ENCODE measurements around the gene KIN.
"Not testable (repeated sequence)": the region's sequence is repeated elsewhere in the genome, so short reads cannot be mapped to it uniquely, and the experiment has no call there.

The KIN gene

GRCh38 chr10:7794251-7795026 is 6.6 kb upstream of the KIN start:
- no peak for DNase-seq (ENCODE audit: low spot score)

- peak; percentile 35 for DNase-seq (ENCODE audit: low spot score)
Observed at GRCh38 chr10:7792541-7792940, 4.7 kb upstream of the KIN start.

GRCh38 chr10:7789390-7789789 is 1.6 kb upstream of the KIN start:
- no peak for DNase-seq (ENCODE audit: low spot score)

GRCh38 chr10:7788639-7789286 is 970 bp upstream of the KIN start:
- DNase-seq (ENCODE audit: low spot score), result peak; percentile 7

- DNase-seq (ENCODE audit: low spot score), result no peak
Observed at GRCh38 chr10:7787150-7787856, 490 bp downstream of the KIN start.

- no peak for DNase-seq (ENCODE audit: low spot score)
Observed at GRCh38 chr10:7786430-7786829, 1.4 kb downstream of the KIN start.

DNA sequence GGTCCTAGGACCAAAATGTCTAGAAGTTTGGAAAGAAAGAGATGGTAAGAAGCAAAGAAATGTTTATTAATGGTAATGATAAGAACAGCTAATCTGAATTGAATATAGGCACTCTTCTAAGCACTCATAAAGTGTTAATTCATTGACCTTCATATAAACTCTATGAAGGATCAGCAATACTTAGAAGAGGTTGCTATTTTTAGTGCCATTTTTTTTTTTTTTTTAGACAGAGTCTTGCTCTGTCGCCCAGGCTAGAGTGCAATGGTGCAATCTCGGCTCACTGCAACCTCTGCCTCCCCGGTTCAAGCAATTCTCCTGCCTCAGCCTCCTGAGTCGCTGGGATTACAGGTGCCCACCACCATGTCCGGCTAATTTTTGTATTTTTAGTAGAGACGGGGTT is 5.6 kb downstream of the KIN start:
- DNase-seq (ENCODE audit: low spot score), result not testable (repeated sequence)

DNA sequence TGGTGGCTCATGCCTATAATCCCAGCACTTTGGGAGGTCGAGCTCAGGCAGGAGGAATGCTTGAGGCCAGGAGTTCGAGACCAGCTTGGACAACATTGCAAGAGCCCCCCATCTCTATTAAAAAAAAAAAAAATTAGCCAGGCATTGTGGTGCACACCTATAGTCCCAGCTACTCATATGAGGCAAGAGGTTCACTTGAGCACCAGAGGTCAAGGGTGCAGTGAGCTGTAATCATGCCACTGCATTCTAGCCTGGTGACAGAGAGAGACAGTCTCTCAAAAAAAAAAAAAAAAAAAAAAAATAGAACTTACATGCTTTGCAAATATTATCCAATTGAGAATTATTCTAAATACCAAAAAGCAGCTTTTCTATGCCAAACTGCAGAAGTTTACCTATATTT is 11.0 kb downstream of the KIN start:
- DNase-seq (ENCODE audit: low spot score), result no peak

DNA sequence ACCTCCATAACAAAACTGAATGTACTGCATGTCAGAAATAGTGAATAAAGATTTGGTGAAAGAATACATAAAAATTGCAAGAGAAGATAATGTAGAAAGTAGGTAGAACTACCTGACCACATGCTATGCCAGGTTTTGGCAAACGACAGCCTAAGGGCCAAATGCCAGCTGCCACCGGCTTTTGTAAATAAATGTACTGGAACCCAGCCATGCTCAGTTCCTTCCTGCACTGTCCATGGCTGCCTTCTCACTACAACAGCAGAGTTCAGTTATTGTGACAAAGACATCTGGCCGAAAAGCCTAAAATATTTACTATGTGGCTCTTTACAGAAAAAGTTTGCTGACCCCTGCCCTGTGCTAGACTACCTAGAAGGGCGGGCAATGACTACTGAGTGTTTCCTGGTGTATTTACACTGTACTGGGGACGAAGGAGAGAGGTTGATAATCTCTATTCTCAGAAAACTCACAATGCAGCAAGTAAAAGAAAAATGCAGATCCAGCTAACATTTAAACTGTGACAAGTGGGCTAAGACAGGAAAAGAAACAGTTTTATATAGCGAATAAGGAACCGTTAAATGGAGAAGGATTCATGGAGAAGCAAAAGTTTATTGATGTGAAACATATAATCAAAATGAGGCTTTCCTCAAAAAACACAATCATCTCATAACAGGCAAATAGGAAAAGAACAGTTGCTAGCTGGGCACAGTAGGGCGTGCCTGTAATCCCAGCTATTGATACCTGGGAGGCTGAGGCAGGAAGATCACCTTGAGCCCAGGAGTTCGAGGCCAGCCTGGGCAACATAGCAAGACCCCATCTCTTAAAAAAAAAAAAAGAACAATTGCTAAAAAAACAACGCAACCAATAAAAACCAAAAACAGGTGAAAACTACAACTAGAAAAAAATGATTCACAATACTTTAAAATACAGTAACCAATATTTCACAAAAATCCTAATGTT is 13.7 kb downstream of the KIN start:
- no peak for DNase-seq (ENCODE audit: low spot score)

GRCh38 chr10:7768417-7768816 is 19.4 kb downstream of the KIN start:
- DNase-seq (ENCODE audit: low spot score), result no peak

DNA sequence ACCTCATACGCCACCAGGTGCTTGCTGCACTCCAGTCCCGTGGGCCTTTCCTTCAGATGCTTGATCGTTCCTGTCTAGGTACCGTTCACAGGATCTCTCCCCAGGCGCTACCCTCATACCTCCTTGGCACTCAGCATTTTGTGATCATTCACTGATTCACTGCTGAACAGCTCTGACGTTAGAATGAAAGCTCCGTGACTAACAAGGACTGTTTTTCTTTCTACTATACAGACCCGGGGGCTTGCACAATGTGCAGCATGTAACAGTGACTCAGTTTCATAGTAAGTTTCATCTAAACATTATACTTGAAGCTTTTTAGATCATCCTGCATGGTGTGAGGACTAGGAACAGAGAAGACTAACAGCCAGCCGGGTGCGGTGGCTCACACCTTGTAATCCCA is 20.6 kb downstream of the KIN start:
- DNase-seq (ENCODE audit: low spot score), result no peak

DNA sequence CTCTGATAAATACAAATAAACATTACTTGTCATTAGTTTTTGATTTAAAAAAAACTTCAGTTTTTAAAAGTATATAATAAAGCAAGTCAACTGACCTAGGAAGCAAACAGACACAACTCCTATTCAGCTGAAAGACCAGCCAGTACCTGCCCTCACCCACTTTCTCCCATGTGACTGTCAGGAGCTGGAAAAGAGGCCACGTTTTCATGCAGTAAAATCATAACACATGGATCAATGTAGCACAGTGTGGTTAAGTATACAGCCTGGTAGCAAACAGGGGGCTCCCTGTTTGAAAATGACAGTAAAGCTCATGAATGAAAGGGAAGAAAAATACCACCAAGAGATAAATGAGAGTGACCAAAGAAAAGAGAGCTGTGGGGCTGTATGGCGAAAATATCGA is 21.6 kb downstream of the KIN start:
- no peak for DNase-seq (ENCODE audit: low spot score)

- DNase-seq (ENCODE audit: low spot score), result no peak
Observed at GRCh38 chr10:7763929-7764328, 23.9 kb downstream of the KIN start.

GRCh38 chr10:7756360-7756992 is 31.3 kb downstream of the KIN start:
- DNase-seq (ENCODE audit: low spot score), result no peak

- no peak for DNase-seq (ENCODE audit: low spot score)
Observed at GRCh38 chr10:7755103-7755502, 32.7 kb downstream of the KIN start.

- no peak for DNase-seq (ENCODE audit: low spot score)
Observed at GRCh38 chr10:7752251-7752650, 35.5 kb downstream of the KIN start.

DNA sequence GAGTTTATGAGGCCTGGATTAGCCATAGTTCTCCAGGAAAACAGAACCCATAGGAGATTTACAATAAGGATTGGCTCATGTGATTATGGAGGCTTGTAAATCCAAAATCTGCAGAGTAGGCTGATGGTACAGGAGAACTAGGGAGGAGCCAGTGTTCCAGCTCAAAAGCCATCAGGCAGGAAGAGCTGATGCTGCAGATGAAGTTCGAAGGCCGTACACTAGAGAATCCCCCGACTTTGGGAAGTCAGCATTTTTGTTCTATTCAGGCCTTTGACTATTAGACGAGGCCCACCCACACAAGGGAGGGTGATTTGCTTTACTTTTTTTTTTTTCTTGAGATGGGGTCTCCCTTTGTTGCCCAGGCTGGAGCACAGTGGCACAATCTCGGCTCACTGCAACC is 37.6 kb downstream of the KIN start:
- no peak for DNase-seq (ENCODE audit: low spot score)

- DNase-seq (ENCODE audit: low spot score), result not testable (repeated sequence)
Observed at GRCh38 chr10:7748637-7749036, 39.2 kb downstream of the KIN start.

DNA sequence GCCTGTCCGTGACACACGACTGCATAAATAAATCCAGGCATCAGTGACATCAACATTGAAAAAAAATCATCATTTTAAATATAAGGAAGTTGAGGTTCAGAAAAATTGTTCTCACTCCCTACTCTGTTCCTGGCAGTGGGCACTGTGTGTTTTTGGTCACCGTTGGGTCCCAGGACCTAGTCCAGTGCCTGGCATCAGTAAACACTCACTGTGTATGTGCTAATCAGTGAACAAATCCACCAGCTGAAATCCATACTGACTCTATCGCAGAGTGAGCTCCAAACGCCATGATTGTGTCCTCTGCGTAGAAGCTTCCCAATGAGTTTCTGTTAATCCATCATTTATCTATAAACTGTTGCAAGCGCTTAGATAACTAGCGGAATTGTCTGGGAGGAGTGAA is 43.5 kb downstream of the KIN start:
- DNase-seq (ENCODE audit: low spot score), result no peak

DNA sequence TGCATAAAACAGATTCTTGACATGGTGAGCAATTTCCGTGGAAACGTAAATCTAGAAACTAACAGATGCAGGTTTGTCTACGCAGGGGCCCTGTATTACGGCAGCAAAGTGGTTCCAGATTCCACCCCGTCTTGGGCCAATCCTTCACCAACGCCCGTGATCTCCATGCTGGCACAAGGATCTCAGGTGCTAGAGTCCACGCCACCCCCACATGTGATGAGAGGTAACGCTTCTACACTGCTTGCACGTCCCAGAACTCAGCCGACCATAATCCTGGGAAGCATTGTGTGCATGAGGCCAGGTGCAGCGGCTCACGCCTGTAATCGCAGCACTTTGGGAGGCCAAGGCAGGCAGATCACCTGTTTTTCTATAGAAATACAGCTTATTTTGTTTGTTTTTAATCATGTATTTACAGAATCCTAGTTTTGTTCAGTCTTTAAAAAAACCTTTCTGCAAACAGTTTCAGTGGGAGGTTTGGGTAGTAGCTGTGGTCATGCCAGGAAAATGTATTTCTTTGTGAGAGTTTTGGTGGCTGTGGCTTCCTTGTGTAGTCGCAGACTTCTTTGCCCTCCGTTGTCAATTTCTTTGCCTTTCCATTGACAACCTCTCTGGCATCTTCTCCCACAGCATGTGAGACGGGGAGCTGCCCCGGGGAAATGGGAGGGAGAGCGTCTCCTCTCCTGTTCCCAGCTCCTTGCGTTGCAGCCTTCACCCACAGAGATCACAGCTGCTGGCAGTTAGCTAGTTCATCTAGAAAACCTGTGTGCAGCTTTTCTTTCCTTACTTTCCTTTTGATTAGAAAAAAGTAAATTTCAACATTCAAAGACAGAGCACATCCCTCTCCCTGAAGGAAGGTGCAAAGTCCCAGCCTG is 49.0 kb downstream of the KIN start:
- no peak for DNase-seq (ENCODE audit: low spot score)

- DNase-seq (ENCODE audit: low spot score), result no peak
Observed at GRCh38 chr10:7734821-7735220, 53.0 kb downstream of the KIN start.

Measured in SW480 (cell line).